ENCODE data around the gene CEND1. TPM values are rescaled to one million over a fixed set of nuclear protein-coding genes. Genes with fewer than 3 reads are reported as not detected.

CEND1 gene
- total and polyA plus RNA-seq, 2 experiments from 2014 or later: not detected

GRCh38 chr11:799641-800316 is 9.9 kb upstream of the CEND1 start:
- Histone ChIP-seq H4K20me1 (ENCODE audit: insufficient read depth, poor library complexity, severe bottlenecking) (no peaks in the 10 kb centered on the region), H3K27ac (no peak overlapping the region), H2AFZ (no peak overlapping the region), H3K79me2 (peaks cover 9% of the 10 kb centered on the region), H3K9me3 (ENCODE audit: low read depth) (no peaks in the 10 kb centered on the region), H3K4me2 (no peak overlapping the region), H3K27me3 (no peaks in the 10 kb centered on the region), H3K4me3 (no peak overlapping the region), H3K36me3 (replicated peaks; ENCODE audit: insufficient read depth, low read depth) (no peaks in the 10 kb centered on the region), H3K9me2 (replicated peaks; ENCODE audit: insufficient read depth) (no peaks in the 10 kb centered on the region), H3K4me1 (ENCODE audit: insufficient read depth) (peaks cover 26% of the 10 kb centered on the region)
- TF ChIP-seq EZH2 (IDR thresholded peaks at IDR 0.05; ENCODE audit: borderline replicate concordance) (no peak), EZH2phosphoT487 (IDR thresholded peaks at IDR 0.05; ENCODE audit: low read depth, severe bottlenecking, unreplicated experiment) (no peak)
- 96% methylated on average over 23 of the region's 32 CpGs for WGBS (ENCODE audit: low lambda C conversion rate, missing lambda C conversion rate)
- no peak for DNase-seq (ENCODE audit: low spot score)

GRCh38 chr11:798093-798713 is 8.3 kb upstream of the CEND1 start, which contains the start of gene SLC25A22:
TSS of gene SLC25A22 (minus strand) at chr11:798281. CDS start at chr11:795006, 3,275 bp downstream.
- Histone ChIP-seq H3K9me3 (ENCODE audit: low read depth) (no peaks in the 10 kb centered on the region), H3K27me3 (no peaks in the 10 kb centered on the region), H3K4me1 (ENCODE audit: insufficient read depth) (peaks cover 23% of the 10 kb centered on the region), H3K4me3 (peak within 1 kb of the TSS; percentile 59), H3K4me2 (peak within 1 kb of the TSS; percentile 90), H4K20me1 (ENCODE audit: insufficient read depth, poor library complexity, severe bottlenecking) (no peaks in the 10 kb centered on the region), H2AFZ (peak within 1 kb of the TSS; percentile 46), H3K27ac (peak within 1 kb of the TSS; percentile 98), H3K9me2 (replicated peaks; ENCODE audit: insufficient read depth) (no peaks in the 10 kb centered on the region), H3K79me2 (peaks cover 6% of the 10 kb centered on the region), H3K36me3 (replicated peaks; ENCODE audit: insufficient read depth, low read depth) (no peaks in the 10 kb centered on the region)
- TF ChIP-seq CTCF (IDR thresholded peaks at IDR 0.05; ENCODE audit: poor library complexity) (peak; percentile 74), EZH2phosphoT487 (IDR thresholded peaks at IDR 0.05; ENCODE audit: low read depth, severe bottlenecking, unreplicated experiment) (no peak)
- DNase-seq (ENCODE audit: low spot score): peak; percentile 94
- 18% methylated on average over 17 of the region's 69 CpGs for WGBS (ENCODE audit: low lambda C conversion rate, missing lambda C conversion rate)

- Histone ChIP-seq H3K9me3 (ENCODE audit: low read depth) (no peaks in the 10 kb centered on the region), H3K79me2 (peaks cover 6% of the 10 kb centered on the region), H3K4me2 (peak overlapping the region; percentile 90), H3K36me3 (replicated peaks; ENCODE audit: insufficient read depth, low read depth) (no peaks in the 10 kb centered on the region), H3K9me2 (replicated peaks; ENCODE audit: insufficient read depth) (no peaks in the 10 kb centered on the region), H2AFZ (peak overlapping the region; percentile 46), H4K20me1 (ENCODE audit: insufficient read depth, poor library complexity, severe bottlenecking) (no peaks in the 10 kb centered on the region), H3K4me3 (peak overlapping the region; percentile 59), H3K27ac (peak overlapping the region; percentile 98), H3K27me3 (no peaks in the 10 kb centered on the region), H3K4me1 (ENCODE audit: insufficient read depth) (peaks cover 23% of the 10 kb centered on the region)
- TF ChIP-seq EZH2 (IDR thresholded peaks at IDR 0.05; ENCODE audit: borderline replicate concordance): no peak
- no peak for TF ChIP-seq EZH2phosphoT487 (IDR thresholded peaks at IDR 0.05; ENCODE audit: low read depth, severe bottlenecking, unreplicated experiment)
- no peak for TF ChIP-seq CTCF (IDR thresholded peaks at IDR 0.05; ENCODE audit: poor library complexity)
- DNase-seq (ENCODE audit: low spot score): peak; percentile 94
- WGBS (ENCODE audit: low lambda C conversion rate, missing lambda C conversion rate): under 1% methylated on average over 50 of the region's 57 CpGs
These were observed 7.6 kb upstream of the CEND1 start for GRCh38 chr11:797296-798092.

Data from hepatocyte (in vitro differentiated cells).